Endothelial cell (in vitro differentiated cells): ENCODE results near the gene WSCD2. TPM values are rescaled to one million over a fixed set of nuclear protein-coding genes. Genes with fewer than 3 reads are reported as not detected.

Experiments
- DNase-seq: peaks from one replicate; pipeline ENCODE4 v3.0.0; 2021; ENCODE audit warnings: low spot score
- H3K27ac Mint-ChIP-seq: one replicate; pipeline ENCODE4 v1.8.0; 2021; ENCODE audit warnings: mixed read lengths, inconsistent platforms; ENCODE audit not compliant: unreplicated experiment
- H3K27me3 Mint-ChIP-seq: one replicate; pipeline ENCODE4 v1.8.0; 2021; ENCODE audit warnings: mild to moderate bottlenecking, moderate library complexity, mixed read lengths, inconsistent platforms; ENCODE audit not compliant: unreplicated experiment
- H3K36me3 Mint-ChIP-seq: one replicate; pipeline ENCODE4 v1.8.0; 2021; ENCODE audit warnings: mild to moderate bottlenecking, low read depth, mixed read lengths, inconsistent platforms; ENCODE audit not compliant: unreplicated experiment
- H3K4me1 Mint-ChIP-seq: one replicate; pipeline ENCODE4 v1.8.0; 2021; ENCODE audit warnings: mild to moderate bottlenecking, mixed read lengths, inconsistent platforms; ENCODE audit not compliant: unreplicated experiment
- H3K4me3 Mint-ChIP-seq: one replicate; pipeline ENCODE4 v1.8.0; 2021; ENCODE audit warnings: mild to moderate bottlenecking, mixed read lengths, inconsistent platforms; ENCODE audit not compliant: unreplicated experiment
- H3K9me3 Mint-ChIP-seq: one replicate; pipeline ENCODE4 v1.8.0; 2021; ENCODE audit warnings: mixed read lengths, inconsistent platforms; ENCODE audit not compliant: unreplicated experiment
- total RNA-seq: library from RNA; stranded (reverse); fragmentation: NEBNext Ultra II Directional; extraction: Animal tissue kit (Norgen Biotek cat#: 25700); gene quantifications from one replicate; pipeline ENCODE4 v1.2.1, GENCODE V29; 2021; ENCODE audit not compliant: unreplicated experiment
- TF ChIP-seq, protein P1 (sequence below): fragments of 200-600 bp; sonication (generic); IDR thresholded peaks from one replicate; pipeline ENCODE4 v1.5.0; 2021; ENCODE audit warnings: antibody characterized with exemption; ENCODE audit not compliant: unreplicated experiment

Gene WSCD2
- total RNA-seq, 1 donor from 2014 or later, result not detected

DNA sequence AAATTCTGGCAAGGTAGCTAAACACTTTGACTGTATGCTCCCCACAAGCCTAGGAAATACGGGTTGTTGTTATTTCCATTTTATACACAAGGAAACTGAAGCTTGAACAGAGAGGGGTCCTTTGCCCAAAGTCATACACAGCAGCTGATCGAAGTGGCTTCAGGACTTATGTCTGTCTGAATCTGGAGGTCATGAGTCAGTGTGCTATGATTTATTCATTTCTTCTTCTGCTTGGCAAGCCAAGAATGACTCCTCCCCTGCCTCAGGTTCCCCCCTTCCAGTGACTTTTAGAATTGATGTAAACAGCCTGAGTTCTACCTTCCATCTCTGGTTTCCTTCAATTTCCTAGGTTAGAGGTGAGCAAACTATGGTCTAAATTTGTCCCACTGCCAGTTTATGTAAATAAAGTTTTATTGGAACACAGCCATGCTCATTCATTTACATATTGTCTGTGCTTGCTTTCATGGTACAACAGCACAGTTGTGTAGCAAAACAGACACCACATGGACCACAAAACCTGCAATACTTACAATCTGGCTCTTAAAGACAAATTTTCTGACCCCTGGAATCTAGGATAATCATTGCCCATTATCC, 34.9 kb upstream of the WSCD2 start:
- Mint-ChIP-seq H3K27me3 (no peaks in the 10 kb centered on the region), H3K4me1 (no peaks in the 10 kb centered on the region), H3K4me3 (no peak overlapping the region), H3K36me3 (no peaks in the 10 kb centered on the region), H3K9me3 (no peaks in the 10 kb centered on the region), H3K27ac (no peak overlapping the region)
- DNase-seq, result no peak
- TF ChIP-seq, protein P1, sequence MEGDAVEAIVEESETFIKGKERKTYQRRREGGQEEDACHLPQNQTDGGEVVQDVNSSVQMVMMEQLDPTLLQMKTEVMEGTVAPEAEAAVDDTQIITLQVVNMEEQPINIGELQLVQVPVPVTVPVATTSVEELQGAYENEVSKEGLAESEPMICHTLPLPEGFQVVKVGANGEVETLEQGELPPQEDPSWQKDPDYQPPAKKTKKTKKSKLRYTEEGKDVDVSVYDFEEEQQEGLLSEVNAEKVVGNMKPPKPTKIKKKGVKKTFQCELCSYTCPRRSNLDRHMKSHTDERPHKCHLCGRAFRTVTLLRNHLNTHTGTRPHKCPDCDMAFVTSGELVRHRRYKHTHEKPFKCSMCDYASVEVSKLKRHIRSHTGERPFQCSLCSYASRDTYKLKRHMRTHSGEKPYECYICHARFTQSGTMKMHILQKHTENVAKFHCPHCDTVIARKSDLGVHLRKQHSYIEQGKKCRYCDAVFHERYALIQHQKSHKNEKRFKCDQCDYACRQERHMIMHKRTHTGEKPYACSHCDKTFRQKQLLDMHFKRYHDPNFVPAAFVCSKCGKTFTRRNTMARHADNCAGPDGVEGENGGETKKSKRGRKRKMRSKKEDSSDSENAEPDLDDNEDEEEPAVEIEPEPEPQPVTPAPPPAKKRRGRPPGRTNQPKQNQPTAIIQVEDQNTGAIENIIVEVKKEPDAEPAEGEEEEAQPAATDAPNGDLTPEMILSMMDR, result no peak

DNA sequence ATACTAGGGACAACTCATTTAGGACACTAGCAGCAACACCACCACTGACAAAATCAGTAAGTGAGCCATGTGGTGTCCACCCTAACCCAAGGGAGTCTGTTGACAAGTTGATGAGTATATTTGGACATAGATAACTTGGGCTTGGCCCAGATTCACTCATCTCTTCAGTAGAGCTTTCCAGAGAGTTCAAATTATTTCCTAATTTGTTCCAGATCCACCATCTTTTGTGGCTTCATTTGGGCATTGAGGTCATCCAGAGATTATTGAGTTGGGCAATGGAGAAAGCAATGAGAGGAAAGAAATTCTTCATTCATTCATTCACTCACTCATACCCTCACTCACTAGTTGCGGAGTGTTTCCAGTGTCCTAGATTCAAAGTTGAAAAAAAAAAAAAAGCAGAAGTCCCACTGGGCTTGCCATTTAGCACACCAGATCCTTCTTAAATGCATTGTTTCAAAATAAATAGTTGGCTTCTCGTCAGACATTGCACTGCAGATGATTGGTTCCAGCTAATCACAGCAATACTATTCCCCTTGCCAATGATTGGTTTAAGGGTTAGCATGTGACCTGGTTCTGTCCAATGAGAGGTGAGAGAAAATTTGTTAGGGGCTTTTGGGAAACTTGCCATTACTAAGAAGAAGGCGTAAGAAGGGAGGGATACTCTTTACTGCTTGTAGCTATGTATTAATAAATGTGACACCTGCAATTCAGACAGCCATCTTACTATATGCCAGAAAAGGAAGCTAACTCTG, 31.8 kb upstream of the WSCD2 start:
- TF ChIP-seq, protein P1, result no peak
- no peak overlapping the region for H3K4me3 Mint-ChIP-seq

DNA sequence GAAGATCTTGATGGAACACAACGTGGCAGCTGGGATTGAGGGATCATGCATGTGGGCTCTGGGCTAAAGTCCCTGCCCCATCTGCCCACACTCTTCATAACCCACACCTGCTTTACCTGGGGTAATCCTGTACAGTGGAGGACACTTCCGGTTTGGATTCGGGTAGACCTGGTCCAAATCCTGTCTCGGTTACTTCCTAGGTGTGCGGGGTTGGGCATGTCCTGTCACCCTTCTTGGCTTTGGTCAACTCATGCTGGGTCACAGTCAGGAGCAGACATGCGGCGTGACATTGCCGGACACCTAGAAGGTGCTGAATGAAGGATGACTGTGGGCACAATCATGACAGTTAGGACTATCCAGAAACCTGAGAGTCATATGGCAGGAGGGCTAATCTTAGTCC, 30.7 kb upstream of the WSCD2 start:
- Mint-ChIP-seq H3K27ac (no peak overlapping the region), H3K9me3 (no peaks in the 10 kb centered on the region), H3K4me3 (no peak overlapping the region), H3K4me1 (peaks cover 5% of the 10 kb centered on the region), H3K27me3 (no peaks in the 10 kb centered on the region), H3K36me3 (no peaks in the 10 kb centered on the region)
- TF ChIP-seq, protein P1, result no peak
- no peak for DNase-seq

More for the DNA sequence above, 31.8 kb upstream of the WSCD2 start:
- Mint-ChIP-seq H3K4me1 (peaks cover 5% of the 10 kb centered on the region), H3K36me3 (no peaks in the 10 kb centered on the region), H3K27me3 (no peaks in the 10 kb centered on the region), H3K9me3 (no peaks in the 10 kb centered on the region), H3K27ac (no peak overlapping the region)
- DNase-seq, result no peak

DNA sequence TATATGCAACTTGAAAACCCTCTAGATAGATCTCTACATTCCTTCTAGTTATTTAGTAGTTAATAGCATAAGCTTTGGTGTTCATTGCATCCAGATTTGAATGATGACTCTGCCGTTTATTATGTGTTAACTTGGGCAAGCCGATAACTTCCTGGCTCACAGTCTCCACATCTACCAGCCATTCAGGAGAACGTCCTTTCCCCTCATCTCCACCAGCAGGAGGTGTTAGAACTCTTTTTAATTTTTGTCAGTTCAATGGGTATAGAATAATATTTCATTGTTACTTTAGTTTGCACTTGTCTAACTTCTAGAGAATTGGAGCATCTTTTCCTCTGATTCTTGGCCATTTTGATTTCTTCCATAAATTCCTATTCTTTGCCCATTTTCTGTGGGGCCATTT, 30.0 kb upstream of the WSCD2 start:
- no peak overlapping the region for H3K27ac Mint-ChIP-seq
- no peak for DNase-seq
- no peaks in the 10 kb centered on the region for H3K27me3 Mint-ChIP-seq
- no peaks in the 10 kb centered on the region for H3K9me3 Mint-ChIP-seq
- no peak overlapping the region for H3K4me3 Mint-ChIP-seq
- H3K36me3 Mint-ChIP-seq, result no peaks in the 10 kb centered on the region
- TF ChIP-seq, protein P1, result no peak
- peaks cover 5% of the 10 kb centered on the region for H3K4me1 Mint-ChIP-seq
